Activated naive CD4-positive, alpha-beta T cell treated with anti-CD3 and anti-CD28 coated beads, Interleukin-2, amount 50 U/mL, for 72 hours (primary cell): ENCODE measurements around the gene ZAR1. TPM values are rescaled to one million over a fixed set of nuclear protein-coding genes. Genes with fewer than 3 reads are reported as not detected.
"Not testable (repeated sequence)": the region's sequence is repeated elsewhere in the genome, so short reads cannot be mapped to it uniquely, and the experiment has no call there.

Experiments
- ATAC-seq, 2 donors: fragments of 150-1000 bp; cut with Tn5 transposase; 2 replicates each; pipeline ENCODE4 v1.10.0; 2021; ENCODE audit warnings: mild to moderate bottlenecking in 2 of 2, moderate library complexity in 2 of 2
- DNase-seq, 2 donors: peaks; one replicate each; pipeline ENCODE4 v3.0.0; 2021 to 2022; ENCODE audit warnings: low spot score in 2 of 2
- H3K27ac Mint-ChIP-seq, 2 donors: one replicate each; pipeline ENCODE4 v1.8.0; 2022; ENCODE audit warnings: mild to moderate bottlenecking in 2 of 2, mixed read lengths in 2 of 2
- H3K36me3 Mint-ChIP-seq, 2 donors: one replicate each; pipeline ENCODE4 v1.8.0; 2022; ENCODE audit warnings: mixed read lengths in 2 of 2
- H3K9me3 Mint-ChIP-seq, 2 donors: one replicate each; pipeline ENCODE4 v1.8.0; 2022; ENCODE audit warnings: mixed read lengths in 2 of 2
- total RNA-seq, 2 donors: library from RNA; stranded (reverse); gene quantifications; one replicate each; pipeline ENCODE4 v1.2.3, GENCODE V29; 2022

The ZAR1 gene
- total RNA-seq = not detected

DNA sequence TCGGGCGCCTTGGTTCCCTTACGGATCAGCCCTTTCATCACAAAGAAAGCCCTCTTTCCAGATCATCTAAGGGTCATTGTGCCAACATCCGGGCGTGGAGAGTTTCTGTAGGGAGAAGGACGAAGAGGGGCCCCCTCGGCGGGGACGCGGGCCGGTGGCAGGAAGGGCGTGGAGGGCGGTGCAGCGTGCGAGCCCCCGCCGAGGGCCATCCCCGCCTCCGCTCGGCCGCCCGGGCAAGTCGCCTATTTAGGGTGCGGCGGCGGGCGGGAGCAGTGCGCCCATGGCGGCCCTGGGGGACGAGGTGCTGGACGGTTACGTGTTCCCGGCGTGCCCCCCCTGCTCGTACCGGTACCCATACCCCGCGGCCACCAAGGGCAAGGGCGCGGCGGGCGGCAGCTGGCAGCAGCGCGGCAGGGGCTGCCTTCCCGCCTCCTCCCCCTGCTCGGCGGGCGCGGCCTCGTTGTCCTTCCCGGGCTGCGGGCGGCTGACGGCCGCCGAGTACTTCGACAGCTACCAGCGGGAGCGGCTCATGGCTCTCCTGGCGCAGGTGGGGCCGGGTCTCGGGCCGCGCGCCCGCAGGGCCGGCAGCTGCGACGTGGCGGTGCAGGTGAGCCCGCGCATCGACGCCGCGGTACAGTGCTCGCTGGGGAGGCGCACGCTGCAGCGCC lies at the start of gene ZAR1:
TSS of gene ZAR1 (plus strand) at position 241 of the 668 bp plus-strand sequence. CDS start at position 281, 40 bp downstream.
- no peak within 1 kb of the TSS for H3K27ac Mint-ChIP-seq
- ATAC-seq = peak; percentile 40 to 48
- no peak for DNase-seq
- H3K9me3 Mint-ChIP-seq = no peaks in the 10 kb centered on the region
- H3K36me3 Mint-ChIP-seq = peaks cover 0 to 4% of the 10 kb centered on the region in 2 donors

DNA sequence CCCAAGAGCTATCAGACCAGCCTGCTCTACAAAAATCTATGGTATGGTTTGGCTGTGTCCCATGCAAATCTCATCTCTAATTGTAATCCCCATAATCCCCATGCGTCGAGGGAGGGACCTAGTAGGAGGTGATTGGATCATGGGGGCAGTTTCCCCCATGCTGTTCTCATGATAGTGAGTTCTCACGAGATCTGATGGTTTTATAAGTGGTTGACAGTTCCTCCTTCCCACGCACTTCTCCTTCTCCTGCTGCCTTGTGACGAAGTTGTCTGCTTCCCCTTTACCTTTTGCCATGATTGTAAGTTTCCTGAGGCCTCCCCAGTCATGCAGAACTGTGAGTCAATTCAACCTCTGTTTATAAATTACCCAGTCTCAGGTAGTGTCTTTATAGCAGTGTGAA lies 49.1 kb upstream of the ZAR1 start:
- DNase-seq, ATAC-seq, H3K27ac Mint-ChIP-seq, H3K36me3 Mint-ChIP-seq, H3K9me3 Mint-ChIP-seq: not testable (repeated sequence)

GRCh38 chr4:48445704-48446103 lies 44.3 kb upstream of the ZAR1 start:
- no peak for DNase-seq
- Mint-ChIP-seq H3K9me3 (no peaks in the 10 kb centered on the region), H3K36me3 (no peaks in the 10 kb centered on the region), H3K27ac (no peak overlapping the region)
- no peak for ATAC-seq

GRCh38 chr4:48446642-48447041 lies 43.4 kb upstream of the ZAR1 start:
- Mint-ChIP-seq H3K27ac (no peak overlapping the region), H3K9me3 (no peaks in the 10 kb centered on the region), H3K36me3 (no peaks in the 10 kb centered on the region)
- no peak for DNase-seq
- ATAC-seq = no peak

- DNase-seq (no peak), ATAC-seq (peak in 1 of 2 donors; percentile 30)
- no peak overlapping the region for H3K27ac Mint-ChIP-seq
- H3K36me3 Mint-ChIP-seq = no peaks in the 10 kb centered on the region
- no peaks in the 10 kb centered on the region for H3K9me3 Mint-ChIP-seq
These were observed 40.9 kb upstream of the ZAR1 start for GRCh38 chr4:48449151-48449550.

GRCh38 chr4:48450740-48451139 lies 39.3 kb upstream of the ZAR1 start:
- Mint-ChIP-seq H3K9me3 (no peaks in the 10 kb centered on the region), H3K27ac (no peak overlapping the region), H3K36me3 (no peaks in the 10 kb centered on the region)
- ATAC-seq = peak; percentile 28 to 54
- DNase-seq = no peak

- not testable (repeated sequence) for H3K9me3 Mint-ChIP-seq, H3K27ac Mint-ChIP-seq
These were observed 38.4 kb upstream of the ZAR1 start for GRCh38 chr4:48451656-48452055.

DNA sequence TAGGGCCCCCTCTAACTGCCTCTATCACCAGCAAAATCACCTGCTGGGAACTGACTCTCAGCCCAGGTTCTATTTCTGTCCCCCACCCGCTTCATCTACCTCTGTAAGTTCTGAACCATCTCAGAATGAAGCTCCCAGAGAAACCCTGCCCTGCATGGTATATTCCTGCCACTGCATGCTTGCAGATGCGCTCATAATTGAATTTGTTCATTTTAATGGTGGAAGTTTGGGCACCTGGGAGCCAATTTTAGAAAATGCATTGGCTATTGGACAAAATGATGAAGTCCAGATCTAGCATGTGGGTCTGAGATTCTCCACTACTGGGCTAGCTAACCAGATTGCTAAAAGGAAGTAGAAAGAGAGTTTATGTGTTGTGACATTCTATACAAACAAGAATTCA lies 35.5 kb upstream of the ZAR1 start:
- Mint-ChIP-seq H3K9me3 (peaks cover 0 to 4% of the 10 kb centered on the region in 2 donors), H3K27ac (no peak overlapping the region)
- ATAC-seq = no peak

More at GRCh38 chr4:48451656-48452055, 38.4 kb upstream of the ZAR1 start:
- not testable (repeated sequence) for DNase-seq, H3K36me3 Mint-ChIP-seq, ATAC-seq

DNA sequence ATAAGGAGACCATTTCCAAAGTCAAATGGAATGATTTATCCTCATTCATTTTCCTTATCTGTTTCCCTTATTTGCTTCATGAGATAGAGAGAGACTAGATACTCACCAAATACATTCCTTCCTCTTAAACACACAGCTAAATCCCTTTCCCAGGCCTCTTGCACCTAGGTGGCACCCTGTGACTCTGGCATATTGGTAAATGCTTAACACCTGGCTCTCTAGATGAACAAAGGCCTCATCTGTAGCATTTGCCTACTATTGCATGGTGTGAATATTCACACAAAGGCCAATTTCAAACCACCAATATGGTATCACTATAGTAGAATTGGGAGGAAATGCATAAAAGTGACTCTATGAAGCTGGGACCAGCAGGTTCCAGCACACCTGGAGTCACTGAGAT lies 29.1 kb upstream of the ZAR1 start:
- Mint-ChIP-seq H3K36me3 (no peaks in the 10 kb centered on the region), H3K27ac (no peak overlapping the region), H3K9me3 (peaks cover 0 to 4% of the 10 kb centered on the region in 2 donors)
- ATAC-seq = no peak
- no peak for DNase-seq

More for the DNA sequence above, 35.5 kb upstream of the ZAR1 start:
- no peaks in the 10 kb centered on the region for H3K36me3 Mint-ChIP-seq
- DNase-seq = no peak

DNA sequence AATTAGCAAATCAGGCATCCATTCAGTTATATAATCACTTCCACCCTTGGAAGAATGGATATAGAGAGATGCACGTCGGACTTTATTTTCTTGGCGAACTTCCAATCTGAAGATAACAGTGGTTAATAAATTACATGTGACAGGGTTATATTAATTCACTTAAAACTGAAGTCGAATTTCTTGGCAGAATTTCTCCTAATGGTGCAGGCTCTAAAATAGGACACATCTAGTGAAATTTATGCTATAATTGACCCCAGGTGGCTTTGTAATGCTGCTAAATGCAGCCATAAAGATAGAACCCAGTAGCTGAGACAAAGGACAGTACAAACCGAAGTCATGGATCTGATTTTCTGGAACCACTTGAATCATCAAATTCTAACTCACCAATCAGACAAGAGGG lies 27.7 kb upstream of the ZAR1 start:
- no peaks in the 10 kb centered on the region for H3K9me3 Mint-ChIP-seq
- H3K36me3 Mint-ChIP-seq = no peaks in the 10 kb centered on the region
- ATAC-seq (no peak), DNase-seq (no peak)
- no peak overlapping the region for H3K27ac Mint-ChIP-seq

DNA sequence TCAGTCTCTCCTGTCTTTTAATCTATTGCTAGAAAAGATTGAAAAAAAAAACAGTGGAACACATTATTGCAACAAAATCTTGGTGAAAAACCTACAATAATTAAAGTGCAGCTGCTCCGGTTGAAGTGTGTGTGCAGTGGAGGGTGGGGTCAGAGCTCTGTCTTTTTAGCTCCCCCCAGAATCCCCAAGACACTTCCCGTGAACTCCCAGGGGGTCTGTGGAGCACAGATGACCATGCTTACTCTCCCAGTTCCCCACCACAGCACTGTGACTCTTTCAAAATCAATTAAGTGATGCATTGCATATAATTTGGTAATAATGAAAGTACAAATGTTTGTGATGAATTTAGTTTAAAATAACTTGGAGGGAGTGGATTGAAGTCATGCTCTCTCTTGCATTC lies 22.6 kb upstream of the ZAR1 start:
- no peak for ATAC-seq
- no peak for DNase-seq
- H3K27ac Mint-ChIP-seq = no peak overlapping the region
- H3K9me3 Mint-ChIP-seq = no peaks in the 10 kb centered on the region
- H3K36me3 Mint-ChIP-seq = no peaks in the 10 kb centered on the region

GRCh38 chr4:48467891-48468290 lies 22.2 kb upstream of the ZAR1 start:
- Mint-ChIP-seq H3K9me3 (no peaks in the 10 kb centered on the region), H3K36me3 (no peaks in the 10 kb centered on the region), H3K27ac (no peak overlapping the region)
- DNase-seq = no peak
- no peak for ATAC-seq

DNA sequence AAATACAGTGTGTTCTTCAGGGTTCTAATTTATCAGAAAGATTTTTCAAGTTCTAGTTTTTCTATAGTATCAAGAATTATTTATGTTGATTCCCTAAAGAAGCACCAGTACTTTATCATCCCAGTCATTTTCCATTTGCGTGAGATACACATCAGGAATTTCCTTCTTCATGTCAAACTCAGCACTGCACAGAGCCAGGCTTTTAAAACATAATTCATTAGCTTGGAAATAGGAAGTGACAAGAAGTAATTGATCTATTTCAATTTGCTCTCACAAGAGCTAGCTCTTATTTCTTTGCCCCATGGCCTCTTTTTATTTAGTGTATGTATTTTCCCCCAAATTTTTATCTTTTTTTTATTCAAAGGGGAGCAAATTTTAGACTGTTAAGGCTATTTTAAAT lies 19.9 kb upstream of the ZAR1 start:
- ATAC-seq = no peak
- Mint-ChIP-seq H3K27ac (no peak overlapping the region), H3K9me3 (no peaks in the 10 kb centered on the region), H3K36me3 (no peaks in the 10 kb centered on the region)
- DNase-seq = no peak

DNA sequence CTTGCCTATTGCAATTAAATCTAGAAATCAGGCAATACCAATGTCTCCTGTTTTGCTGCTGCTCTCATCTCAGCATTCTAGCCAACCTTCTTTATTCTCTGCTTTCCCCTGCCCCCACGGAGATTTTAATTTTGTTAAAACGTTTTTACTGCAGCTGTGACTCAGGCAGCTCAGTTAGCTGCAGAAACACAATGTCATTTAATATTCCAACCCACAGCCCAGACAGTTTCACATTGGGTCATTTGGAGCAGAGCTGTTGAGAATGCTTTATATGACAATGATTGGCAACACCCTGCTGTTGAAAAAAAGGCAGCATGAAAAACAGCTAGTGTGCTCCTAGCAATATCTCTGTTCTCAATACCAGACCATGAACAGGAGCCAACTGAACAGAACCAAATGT lies 19.5 kb upstream of the ZAR1 start:
- peak in 1 of 2 donors; percentile 30 for ATAC-seq
- Mint-ChIP-seq H3K27ac (no peak overlapping the region), H3K9me3 (no peaks in the 10 kb centered on the region), H3K36me3 (no peaks in the 10 kb centered on the region)
- no peak for DNase-seq

- ATAC-seq = no peak
- H3K27ac Mint-ChIP-seq = no peak overlapping the region
- H3K9me3 Mint-ChIP-seq = no peaks in the 10 kb centered on the region
- no peaks in the 10 kb centered on the region for H3K36me3 Mint-ChIP-seq
- no peak for DNase-seq
These were observed 17.3 kb upstream of the ZAR1 start for GRCh38 chr4:48472794-48473193.

DNA sequence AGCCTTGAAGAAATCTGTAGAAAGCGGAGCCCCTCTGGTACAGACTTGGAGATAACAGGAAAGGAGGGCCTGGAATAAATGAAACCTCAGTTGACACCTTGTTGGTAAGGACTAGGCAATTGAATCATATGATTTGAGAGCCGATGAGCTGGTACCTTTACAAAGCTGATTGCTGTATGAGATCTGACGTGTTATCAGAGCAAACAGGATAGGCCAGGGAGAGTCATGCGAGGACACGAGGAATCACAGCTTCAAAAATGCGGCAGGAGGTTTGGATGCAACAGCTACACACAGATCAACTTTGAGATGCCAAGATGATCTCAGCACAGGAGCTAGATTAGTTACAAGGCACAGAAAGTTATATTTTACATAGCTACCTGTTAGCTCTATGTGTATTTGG lies 14.3 kb upstream of the ZAR1 start:
- H3K36me3 Mint-ChIP-seq = no peaks in the 10 kb centered on the region
- no peak for DNase-seq
- ATAC-seq = no peak
- no peaks in the 10 kb centered on the region for H3K9me3 Mint-ChIP-seq
- no peak overlapping the region for H3K27ac Mint-ChIP-seq

DNA sequence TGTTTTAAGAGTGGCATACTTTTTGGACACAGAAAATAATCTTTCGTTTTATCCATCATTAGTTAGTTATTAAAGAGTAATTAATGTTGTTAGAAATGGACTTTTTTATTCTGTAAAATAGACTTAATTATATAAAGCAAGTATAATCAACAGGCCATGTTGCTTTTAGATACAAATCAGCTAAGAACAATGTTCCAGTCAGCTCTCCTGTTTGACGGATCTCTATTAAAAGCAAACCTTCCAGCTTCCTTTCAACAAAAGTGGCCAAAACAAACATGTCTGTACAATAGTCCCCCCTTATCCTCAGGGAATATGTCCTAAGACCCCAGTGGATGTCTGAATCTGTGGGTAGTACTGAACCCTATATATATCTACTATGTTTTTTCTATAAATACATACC lies 11.8 kb upstream of the ZAR1 start:
- no peak for ATAC-seq
- Mint-ChIP-seq H3K9me3 (no peaks in the 10 kb centered on the region), H3K27ac (no peak overlapping the region)

DNA sequence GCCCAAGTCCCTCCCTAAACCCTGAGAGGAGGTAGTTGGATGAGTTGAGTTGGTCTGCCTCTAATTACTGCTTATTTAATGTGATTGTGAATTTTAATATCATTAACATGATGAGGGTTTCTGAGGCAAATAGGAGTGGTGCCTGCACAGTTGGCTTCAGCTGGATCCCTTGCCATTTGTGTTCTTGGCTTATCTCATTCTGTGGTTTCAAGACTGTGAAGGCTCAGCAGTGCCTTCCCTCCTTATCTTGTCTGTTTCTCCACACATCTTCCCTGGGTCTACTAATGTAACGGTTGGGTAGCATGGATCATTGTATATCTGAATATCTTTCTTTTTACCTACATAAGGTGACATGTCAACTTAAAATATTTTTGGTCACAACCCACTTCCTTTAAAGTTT lies 8.5 kb upstream of the ZAR1 start:
- Mint-ChIP-seq H3K27ac (no peak overlapping the region), H3K9me3 (no peaks in the 10 kb centered on the region), H3K36me3 (no peaks in the 10 kb centered on the region)
- no peak for ATAC-seq
- DNase-seq = no peak

More for the DNA sequence above, 11.8 kb upstream of the ZAR1 start:
- DNase-seq = no peak
- H3K36me3 Mint-ChIP-seq = no peaks in the 10 kb centered on the region
